ENCODE results near the gene MAP2.

GRCh38 chr2:209596262-209596661 lies 172.4 kb downstream of the MAP2 start:
- TF ChIP-seq POLR2A (IDR thresholded peaks at IDR 0.05; ENCODE audit: low read depth, low read length), result no peak
- no peak for TF ChIP-seq EZH2 (IDR thresholded peaks at IDR 0.05; ENCODE audit: borderline replicate concordance, low read depth, low read length, severe bottlenecking)
- no peak for TF ChIP-seq POLR2AphosphoS5 (IDR thresholded peaks at IDR 0.05; ENCODE audit: insufficient read depth, low read depth, low read length)
- no peak for TF ChIP-seq CTCF (IDR thresholded peaks at IDR 0.05; ENCODE audit: extremely low read depth in 1 of 2, insufficient read depth in 1 of 2, low read depth in 1 of 2, low read length in 2 of 2)

All from endothelial cell of umbilical vein (primary cell).